HepG2 (cell line): Measurements from ENCODE around the gene PKP4. TPM values are rescaled to one million over a fixed set of nuclear protein-coding genes. Genes with fewer than 3 reads are reported as not detected.

ENCODE experiments used
- ATAC-seq: fragments of 200-7000 bp; cut with Tn5 transposase; 3 replicates; pipeline ENCODE4 v1.9.1; 2020; ENCODE audit warnings: mild to moderate bottlenecking, moderate library complexity
- BruUV-seq: library from RNA; stranded (reverse); fragments of 400-500 nt; replicated peaks from 2 replicates; lab custom pipeline; 2021; lab: Mats Ljungman, UMichigan
- CTCF ChIA-PET: fragments of 300-600 bp; formaldehyde crosslinking; extraction: SDS; loops from one replicate; lab custom pipeline; 2021; ENCODE audit warnings: low total read pairs, inconsistent platforms, low intra/inter-chr PET ratio; lab: Yijun Ruan, JAX
- POLR2A ChIA-PET: fragments of 350-600 bp; sonication (Branson Sonifier 250); formaldehyde crosslinking; loops from one replicate; lab custom pipeline; 2020; ENCODE audit warnings: antibody characterized with exemption, inconsistent platforms; lab: Yijun Ruan, JAX
- DNase-seq: peaks from one replicate; pipeline ENCODE4 v3.0.0-alpha.2; 2015; ENCODE audit warnings: low spot score
- FAIRE-seq: peaks from 3 replicates; lab custom pipeline; 2011; peaks lifted over from hg19 to GRCh38; lab: Jason Lieb, UNC
- H2AFZ ChIP-seq: one replicate; pipeline ENCODE4 v1.6.1; 2011; ENCODE audit warnings: low read length, inconsistent platforms
- H3K27ac ChIP-seq: fragments of 300-600 bp; 3 replicates; pipeline ENCODE4 v1.8.0; 2011; ENCODE audit warnings: mixed run types, mild to moderate bottlenecking, mixed read lengths, low read length, inconsistent platforms; ENCODE audit not compliant: insufficient read depth; ENCODE audit errors: extremely low read length
- H3K27me3 ChIP-seq, 2 experiments: fragments of 200-600 bp in 1 of 2; 2 replicates in 1 of 2; 3 replicates in 1 of 2; pipeline versions ENCODE4 v1.6.0 to v1.8.0; 2011; ENCODE audit warnings: low read length in 2 of 2, mild to moderate bottlenecking in 2 of 2, moderate library complexity in 2 of 2, inconsistent platforms in 1 of 2; ENCODE audit not compliant: insufficient read depth in 2 of 2, control insufficient read depth in 1 of 2
- H3K36me3 ChIP-seq, 2 experiments: fragments of 200-600 bp in 1 of 2; replicated peaks in 1 of 2; 2 replicates in 1 of 2; 3 replicates in 1 of 2; pipeline versions ENCODE4 v1.5.1 to v1.8.0; 2011; ENCODE audit warnings: low read length in 2 of 2, inconsistent platforms in 1 of 2; ENCODE audit not compliant: insufficient read depth in 2 of 2, control insufficient read depth in 1 of 2
- H3K4me1 ChIP-seq: 2 replicates; pipeline ENCODE4 v1.5.1; 2012; ENCODE audit warnings: low read length, inconsistent platforms; ENCODE audit not compliant: insufficient read depth
- H3K4me2 ChIP-seq: 2 replicates; pipeline ENCODE4 v1.6.0; 2011; ENCODE audit warnings: low read depth, low read length, inconsistent platforms
- H3K4me3 ChIP-seq, 3 experiments: fragments of 200-600 bp in 1 of 3; sonication (generic), shearing (Covaris generic) in 1 of 3; replicated peaks in 1 of 3; 2 replicates each; pipeline ENCODE4 v1.5.1; 2011 to 2016; ENCODE audit warnings: low read length in 3 of 3, inconsistent platforms in 2 of 3, low read depth in 2 of 3, mild to moderate bottlenecking in 2 of 3, control low read depth in 1 of 3, mixed read lengths in 1 of 3; ENCODE audit not compliant: insufficient read depth in 1 of 3
- H3K79me2 ChIP-seq: one replicate; pipeline ENCODE4 v1.6.1; 2011; ENCODE audit warnings: low read length, inconsistent platforms; ENCODE audit not compliant: insufficient read depth
- H3K9ac ChIP-seq: 2 replicates; pipeline ENCODE4 v1.6.0; 2011; ENCODE audit warnings: mild to moderate bottlenecking, low read depth, low read length, inconsistent platforms; ENCODE audit not compliant: insufficient read depth
- H3K9me3 ChIP-seq: 2 replicates; pipeline ENCODE4 v1.5.1; 2012; ENCODE audit warnings: mild to moderate bottlenecking, low read length
- H4K20me1 ChIP-seq: 2 replicates; pipeline ENCODE4 v1.6.0; 2011; ENCODE audit warnings: inconsistent platforms, mild to moderate bottlenecking, low read length, moderate library complexity; ENCODE audit not compliant: insufficient read depth
- MTF2 ChIP-seq: sonication (generic); formaldehyde crosslinking; IDR thresholded peaks from 2 replicates; pipeline ENCODE4 v1.5.0; 2020; ENCODE audit warnings: missing genetic modification reagents, borderline replicate concordance
- NFIB ChIP-seq: sonication (generic); formaldehyde crosslinking; IDR thresholded peaks from 2 replicates; pipeline ENCODE4 v1.9.0; 2021; ENCODE audit warnings: missing genetic modification reagents, mild to moderate bottlenecking, borderline replicate concordance
- SOX5 ChIP-seq: IDR thresholded peaks from 2 replicates; pipeline ENCODE4 v1.6.1; 2016; ENCODE audit warnings: borderline replicate concordance
- ZNF776 ChIP-seq: sonication (generic); formaldehyde crosslinking; IDR thresholded peaks from 2 replicates; pipeline ENCODE4 v1.4.0; 2020; ENCODE audit warnings: mild to moderate bottlenecking, missing genetic modification reagents
- in situ Hi-C: cut with HindIII; loops from 2 replicates; pipeline ENCODE4 v1.10.0; 2017; ENCODE audit warnings: low pct_unique_long_range_greater_than_20kb; ENCODE audit not compliant: extremely low pct_ligation_motif_present
- intact Hi-C: fragments of 100-400 bp; cut with micrococcal nuclease; formaldehyde crosslinking; loops from one replicate; pipeline ENCODE4 v1.10.0; 2022; ENCODE audit not compliant: unreplicated experiment
- polyA plus RNA-seq, 8 experiments: library from polyadenylated mRNA; depleted of rRNA in 3 of 8; stranded (reverse) in 7 of 8; unstranded in 1 of 8; fragments of >200 nt; fragmentation: Illumina TruSeq in 4 of 8; extraction: Trizol in 4 of 8; gene quantifications; 2 replicates each; pipeline versions ENCODE4 v1.2.1 to v1.2.3, GENCODE V29; 2011 to 2016; ENCODE audit warnings: low read depth in 4 of 8, missing spikeins in 1 of 8, mixed read lengths in 1 of 8; ENCODE audit not compliant: insufficient read depth in 1 of 8
- total RNA-seq, 5 experiments: library from RNA; depleted of rRNA; stranded (reverse); fragments of >200 nt; fragmentation: Illumina TruSeq; extraction: Trizol; gene quantifications; 2 replicates each; pipeline ENCODE4 v1.2.3, GENCODE V29; 2016; ENCODE audit warnings: low read depth in 1 of 5
- TF ChIP-seq, protein P1 (sequence below): sonication (generic); formaldehyde crosslinking; IDR thresholded peaks from 2 replicates; pipeline ENCODE4 v1.5.1; 2020; ENCODE audit warnings: mild to moderate bottlenecking, missing genetic modification reagents, moderate library complexity
- TF ChIP-seq, protein P2 (sequence below): fragments of 450-650 bp; IDR thresholded peaks from 2 replicates; pipeline ENCODE4 v1.6.1; 2016
- TF ChIP-seq, protein P3 (sequence below): sonication (generic); formaldehyde crosslinking; IDR thresholded peaks from 2 replicates; pipeline ENCODE4 v1.5.1; 2020; ENCODE audit warnings: mild to moderate bottlenecking, missing genetic modification reagents, borderline replicate concordance
- TF ChIP-seq, protein P4 (sequence below): sonication (generic); formaldehyde crosslinking; conservative IDR thresholded peaks from 2 replicates; pipeline ENCODE4 v1.8.0; 2022; ENCODE audit warnings: missing genetic modification reagents
- TF ChIP-seq, protein P5 (sequence below): sonication (generic); formaldehyde crosslinking; IDR thresholded peaks from 2 replicates; pipeline ENCODE4 v1.4.0; 2020; ENCODE audit warnings: mild to moderate bottlenecking, missing genetic modification reagents
- TF ChIP-seq, protein P6 (sequence below): sonication (generic); formaldehyde crosslinking; IDR thresholded peaks from 2 replicates; pipeline ENCODE4 v1.4.0; 2020; ENCODE audit warnings: missing genetic modification reagents, low read depth, mild to moderate bottlenecking, borderline replicate concordance

PKP4 gene
- total and polyA plus RNA-seq, 2 of the 13 experiments (the other 11 are each of a cell fraction or from before 2014, with no cell fraction given), result 80.9 to 90.5 TPM

DNA sequence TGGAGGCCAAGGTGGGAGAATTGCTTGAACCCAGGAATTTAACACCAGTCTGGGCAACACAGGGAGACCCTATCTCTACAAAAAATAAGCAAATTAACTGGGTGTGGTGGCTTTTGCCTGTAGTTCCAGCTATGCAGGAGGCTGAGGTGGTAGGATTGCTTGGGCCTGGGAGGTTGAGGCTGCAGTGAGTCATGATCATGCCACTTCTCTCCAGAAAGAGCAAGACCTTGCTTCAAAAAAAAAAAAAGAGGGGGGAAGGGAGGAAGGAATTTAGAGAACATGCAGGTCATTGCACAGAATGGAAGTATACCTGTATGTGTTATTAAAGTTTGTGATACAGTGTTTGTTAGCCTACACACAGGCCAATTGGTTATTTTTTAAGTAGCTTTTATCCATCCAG, 25.8 kb downstream of the PKP4 start:
- H3K9ac ChIP-seq, result no peak overlapping the region
- DNase-seq (no peak), ATAC-seq (no peak), FAIRE-seq (no peak)
- no peak overlapping the region for H2AFZ ChIP-seq
- H3K4me3 ChIP-seq, result no peak overlapping the region
- no peak overlapping the region for H3K4me2 ChIP-seq
- no TSS peak for BruUV-seq
- ChIA-PET POLR2A (no interaction called here), CTCF (no interaction called here)
- intact Hi-C loops, result no loop called here
- no peaks in the 10 kb centered on the region for H3K27me3 ChIP-seq
- peaks cover 88% of the 10 kb centered on the region for H3K79me2 ChIP-seq
- peaks cover 25% of the 10 kb centered on the region for H4K20me1 ChIP-seq
- H3K27ac ChIP-seq, result no peak overlapping the region
- in situ Hi-C loops, result no loop called here
- no peaks in the 10 kb centered on the region for H3K4me1 ChIP-seq
- H3K9me3 ChIP-seq, result no peaks in the 10 kb centered on the region
- H3K36me3 ChIP-seq, result no peaks in the 10 kb centered on the region; a peak in 1 of 5 replicates
- TF ChIP-seq MTF2 (no peak), NFIB (no peak), SOX5 (CRISPR knock-in tag) (no peak), ZNF776 (CRISPR knock-in tag) (no peak)
- TF ChIP-seq, protein P1, sequence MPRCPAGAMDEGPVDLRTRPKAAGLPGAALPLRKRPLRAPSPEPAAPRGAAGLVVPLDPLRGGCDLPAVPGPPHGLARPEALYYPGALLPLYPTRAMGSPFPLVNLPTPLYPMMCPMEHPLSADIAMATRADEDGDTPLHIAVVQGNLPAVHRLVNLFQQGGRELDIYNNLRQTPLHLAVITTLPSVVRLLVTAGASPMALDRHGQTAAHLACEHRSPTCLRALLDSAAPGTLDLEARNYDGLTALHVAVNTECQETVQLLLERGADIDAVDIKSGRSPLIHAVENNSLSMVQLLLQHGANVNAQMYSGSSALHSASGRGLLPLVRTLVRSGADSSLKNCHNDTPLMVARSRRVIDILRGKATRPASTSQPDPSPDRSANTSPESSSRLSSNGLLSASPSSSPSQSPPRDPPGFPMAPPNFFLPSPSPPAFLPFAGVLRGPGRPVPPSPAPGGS, result no peak
- TF ChIP-seq, protein P2, sequence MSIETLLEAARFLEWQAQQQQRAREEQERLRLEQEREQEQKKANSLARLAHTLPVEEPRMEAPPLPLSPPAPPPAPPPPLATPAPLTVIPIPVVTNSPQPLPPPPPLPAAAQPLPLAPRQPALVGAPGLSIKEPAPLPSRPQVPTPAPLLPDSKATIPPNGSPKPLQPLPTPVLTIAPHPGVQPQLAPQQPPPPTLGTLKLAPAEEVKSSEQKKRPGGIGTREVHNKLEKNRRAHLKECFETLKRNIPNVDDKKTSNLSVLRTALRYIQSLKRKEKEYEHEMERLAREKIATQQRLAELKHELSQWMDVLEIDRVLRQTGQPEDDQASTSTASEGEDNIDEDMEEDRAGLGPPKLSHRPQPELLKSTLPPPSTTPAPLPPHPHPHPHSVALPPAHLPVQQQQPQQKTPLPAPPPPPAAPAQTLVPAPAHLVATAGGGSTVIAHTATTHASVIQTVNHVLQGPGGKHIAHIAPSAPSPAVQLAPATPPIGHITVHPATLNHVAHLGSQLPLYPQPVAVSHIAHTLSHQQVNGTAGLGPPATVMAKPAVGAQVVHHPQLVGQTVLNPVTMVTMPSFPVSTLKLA, result no peak
- TF ChIP-seq, protein P3, sequence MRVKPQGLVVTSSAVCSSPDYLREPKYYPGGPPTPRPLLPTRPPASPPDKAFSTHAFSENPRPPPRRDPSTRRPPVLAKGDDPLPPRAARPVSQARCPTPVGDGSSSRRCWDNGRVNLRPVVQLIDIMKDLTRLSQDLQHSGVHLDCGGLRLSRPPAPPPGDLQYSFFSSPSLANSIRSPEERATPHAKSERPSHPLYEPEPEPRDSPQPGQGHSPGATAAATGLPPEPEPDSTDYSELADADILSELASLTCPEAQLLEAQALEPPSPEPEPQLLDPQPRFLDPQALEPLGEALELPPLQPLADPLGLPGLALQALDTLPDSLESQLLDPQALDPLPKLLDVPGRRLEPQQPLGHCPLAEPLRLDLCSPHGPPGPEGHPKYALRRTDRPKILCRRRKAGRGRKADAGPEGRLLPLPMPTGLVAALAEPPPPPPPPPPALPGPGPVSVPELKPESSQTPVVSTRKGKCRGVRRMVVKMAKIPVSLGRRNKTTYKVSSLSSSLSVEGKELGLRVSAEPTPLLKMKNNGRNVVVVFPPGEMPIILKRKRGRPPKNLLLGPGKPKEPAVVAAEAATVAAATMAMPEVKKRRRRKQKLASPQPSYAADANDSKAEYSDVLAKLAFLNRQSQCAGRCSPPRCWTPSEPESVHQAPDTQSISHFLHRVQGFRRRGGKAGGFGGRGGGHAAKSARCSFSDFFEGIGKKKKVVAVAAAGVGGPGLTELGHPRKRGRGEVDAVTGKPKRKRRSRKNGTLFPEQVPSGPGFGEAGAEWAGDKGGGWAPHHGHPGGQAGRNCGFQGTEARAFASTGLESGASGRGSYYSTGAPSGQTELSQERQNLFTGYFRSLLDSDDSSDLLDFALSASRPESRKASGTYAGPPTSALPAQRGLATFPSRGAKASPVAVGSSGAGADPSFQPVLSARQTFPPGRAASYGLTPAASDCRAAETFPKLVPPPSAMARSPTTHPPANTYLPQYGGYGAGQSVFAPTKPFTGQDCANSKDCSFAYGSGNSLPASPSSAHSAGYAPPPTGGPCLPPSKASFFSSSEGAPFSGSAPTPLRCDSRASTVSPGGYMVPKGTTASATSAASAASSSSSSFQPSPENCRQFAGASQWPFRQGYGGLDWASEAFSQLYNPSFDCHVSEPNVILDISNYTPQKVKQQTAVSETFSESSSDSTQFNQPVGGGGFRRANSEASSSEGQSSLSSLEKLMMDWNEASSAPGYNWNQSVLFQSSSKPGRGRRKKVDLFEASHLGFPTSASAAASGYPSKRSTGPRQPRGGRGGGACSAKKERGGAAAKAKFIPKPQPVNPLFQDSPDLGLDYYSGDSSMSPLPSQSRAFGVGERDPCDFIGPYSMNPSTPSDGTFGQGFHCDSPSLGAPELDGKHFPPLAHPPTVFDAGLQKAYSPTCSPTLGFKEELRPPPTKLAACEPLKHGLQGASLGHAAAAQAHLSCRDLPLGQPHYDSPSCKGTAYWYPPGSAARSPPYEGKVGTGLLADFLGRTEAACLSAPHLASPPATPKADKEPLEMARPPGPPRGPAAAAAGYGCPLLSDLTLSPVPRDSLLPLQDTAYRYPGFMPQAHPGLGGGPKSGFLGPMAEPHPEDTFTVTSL, result no peak
- TF ChIP-seq, protein P4, sequence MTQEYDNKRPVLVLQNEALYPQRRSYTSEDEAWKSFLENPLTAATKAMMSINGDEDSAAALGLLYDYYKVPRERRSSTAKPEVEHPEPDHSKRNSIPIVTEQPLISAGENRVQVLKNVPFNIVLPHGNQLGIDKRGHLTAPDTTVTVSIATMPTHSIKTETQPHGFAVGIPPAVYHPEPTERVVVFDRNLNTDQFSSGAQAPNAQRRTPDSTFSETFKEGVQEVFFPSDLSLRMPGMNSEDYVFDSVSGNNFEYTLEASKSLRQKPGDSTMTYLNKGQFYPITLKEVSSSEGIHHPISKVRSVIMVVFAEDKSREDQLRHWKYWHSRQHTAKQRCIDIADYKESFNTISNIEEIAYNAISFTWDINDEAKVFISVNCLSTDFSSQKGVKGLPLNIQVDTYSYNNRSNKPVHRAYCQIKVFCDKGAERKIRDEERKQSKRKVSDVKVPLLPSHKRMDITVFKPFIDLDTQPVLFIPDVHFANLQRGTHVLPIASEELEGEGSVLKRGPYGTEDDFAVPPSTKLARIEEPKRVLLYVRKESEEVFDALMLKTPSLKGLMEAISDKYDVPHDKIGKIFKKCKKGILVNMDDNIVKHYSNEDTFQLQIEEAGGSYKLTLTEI (CRISPR knock-in tag), result no peak
- TF ChIP-seq, protein P5, sequence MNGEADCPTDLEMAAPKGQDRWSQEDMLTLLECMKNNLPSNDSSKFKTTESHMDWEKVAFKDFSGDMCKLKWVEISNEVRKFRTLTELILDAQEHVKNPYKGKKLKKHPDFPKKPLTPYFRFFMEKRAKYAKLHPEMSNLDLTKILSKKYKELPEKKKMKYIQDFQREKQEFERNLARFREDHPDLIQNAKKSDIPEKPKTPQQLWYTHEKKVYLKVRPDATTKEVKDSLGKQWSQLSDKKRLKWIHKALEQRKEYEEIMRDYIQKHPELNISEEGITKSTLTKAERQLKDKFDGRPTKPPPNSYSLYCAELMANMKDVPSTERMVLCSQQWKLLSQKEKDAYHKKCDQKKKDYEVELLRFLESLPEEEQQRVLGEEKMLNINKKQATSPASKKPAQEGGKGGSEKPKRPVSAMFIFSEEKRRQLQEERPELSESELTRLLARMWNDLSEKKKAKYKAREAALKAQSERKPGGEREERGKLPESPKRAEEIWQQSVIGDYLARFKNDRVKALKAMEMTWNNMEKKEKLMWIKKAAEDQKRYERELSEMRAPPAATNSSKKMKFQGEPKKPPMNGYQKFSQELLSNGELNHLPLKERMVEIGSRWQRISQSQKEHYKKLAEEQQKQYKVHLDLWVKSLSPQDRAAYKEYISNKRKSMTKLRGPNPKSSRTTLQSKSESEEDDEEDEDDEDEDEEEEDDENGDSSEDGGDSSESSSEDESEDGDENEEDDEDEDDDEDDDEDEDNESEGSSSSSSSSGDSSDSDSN, result no peak
- TF ChIP-seq, protein P6, sequence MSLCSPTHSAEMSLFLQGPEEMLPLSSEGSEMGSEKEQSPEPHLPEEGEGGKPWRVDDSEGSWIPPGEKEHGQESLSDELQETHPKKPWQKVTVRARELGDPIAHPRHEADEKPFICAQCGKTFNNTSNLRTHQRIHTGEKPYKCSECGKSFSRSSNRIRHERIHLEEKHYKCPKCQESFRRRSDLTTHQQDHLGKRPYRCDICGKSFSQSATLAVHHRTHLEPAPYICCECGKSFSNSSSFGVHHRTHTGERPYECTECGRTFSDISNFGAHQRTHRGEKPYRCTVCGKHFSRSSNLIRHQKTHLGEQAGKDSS (CRISPR knock-in tag), result no peak
